ENCODE results near the gene SOAT1.
"Not testable (repeated sequence)": the region's sequence is repeated elsewhere in the genome, so short reads cannot be mapped to it uniquely, and the experiment has no call there.

Gene SOAT1

GRCh38 chr1:179352236-179352635, 58.6 kb downstream of the SOAT1 start:
- DNase-seq (ENCODE audit: low read depth in 2 of 2), result no peak

GRCh38 chr1:179353546-179353945, 59.9 kb downstream of the SOAT1 start:
- no peak for DNase-seq (ENCODE audit: low read depth in 2 of 2)

DNA sequence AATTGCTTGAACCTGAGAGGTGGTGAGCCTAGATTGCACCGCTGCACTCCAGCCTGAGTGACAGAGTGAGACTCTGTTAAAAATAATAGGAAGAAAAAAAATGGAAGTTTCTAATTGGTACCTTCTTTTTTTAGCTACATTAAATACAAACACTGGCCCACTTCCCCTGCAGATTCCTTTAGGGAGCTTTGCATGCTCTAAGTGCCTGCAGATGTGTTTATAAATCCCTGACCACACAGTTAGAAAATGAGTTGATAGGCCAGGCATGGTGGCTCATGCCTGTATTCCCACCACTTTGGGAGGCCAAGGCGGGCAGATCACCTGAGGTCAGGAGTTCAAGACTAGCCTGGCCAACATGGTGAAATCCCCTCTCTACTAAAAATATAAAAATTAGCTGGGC, 68.0 kb downstream of the SOAT1 start:
- DNase-seq (ENCODE audit: low read depth in 2 of 2), result not testable (repeated sequence)

GRCh38 chr1:179365342-179366092, 71.9 kb downstream of the SOAT1 start, which contains the start of gene AXDND1:
TSS of gene AXDND1 (plus strand) at chr1:179365971. CDS start at chr1:179366510, 539 bp downstream.
- DNase-seq (ENCODE audit: low read depth in 2 of 2), result peak; percentile 84 to 89

DNA sequence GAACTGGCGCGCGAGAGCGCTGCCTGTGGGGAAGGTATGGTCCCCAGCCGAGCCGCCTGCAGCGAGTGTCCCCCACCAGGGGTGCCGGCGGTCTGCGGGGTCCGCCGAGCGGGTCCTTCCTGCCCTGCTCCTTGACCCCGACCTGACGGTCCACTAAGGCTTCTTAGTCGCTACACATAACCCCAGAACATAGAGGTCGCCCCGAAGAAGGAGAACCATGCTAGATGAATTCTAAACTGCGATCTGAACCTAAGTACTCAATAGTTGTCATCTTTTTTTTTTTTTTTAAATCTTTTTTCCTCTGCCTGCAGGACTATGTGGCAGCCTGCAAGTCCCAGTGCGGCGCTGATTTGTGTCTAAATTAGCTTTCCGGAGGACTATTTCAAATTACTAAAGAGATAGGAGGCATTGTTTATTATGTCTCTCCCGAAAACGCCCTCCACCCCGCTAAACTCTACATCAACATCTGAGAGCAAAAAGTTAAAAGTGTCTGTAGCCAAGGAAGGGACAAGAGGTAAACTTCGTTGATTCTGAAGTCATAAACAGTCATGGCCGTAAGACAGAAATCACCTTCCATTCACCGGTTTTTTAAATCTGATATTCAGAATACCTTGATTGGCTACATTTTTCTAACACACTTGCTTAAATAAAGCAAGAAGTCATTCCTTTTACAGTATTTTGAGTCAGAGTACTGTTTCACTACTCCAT, 72.7 kb downstream of the SOAT1 start:
- no peak for DNase-seq (ENCODE audit: low read depth in 2 of 2)

DNA sequence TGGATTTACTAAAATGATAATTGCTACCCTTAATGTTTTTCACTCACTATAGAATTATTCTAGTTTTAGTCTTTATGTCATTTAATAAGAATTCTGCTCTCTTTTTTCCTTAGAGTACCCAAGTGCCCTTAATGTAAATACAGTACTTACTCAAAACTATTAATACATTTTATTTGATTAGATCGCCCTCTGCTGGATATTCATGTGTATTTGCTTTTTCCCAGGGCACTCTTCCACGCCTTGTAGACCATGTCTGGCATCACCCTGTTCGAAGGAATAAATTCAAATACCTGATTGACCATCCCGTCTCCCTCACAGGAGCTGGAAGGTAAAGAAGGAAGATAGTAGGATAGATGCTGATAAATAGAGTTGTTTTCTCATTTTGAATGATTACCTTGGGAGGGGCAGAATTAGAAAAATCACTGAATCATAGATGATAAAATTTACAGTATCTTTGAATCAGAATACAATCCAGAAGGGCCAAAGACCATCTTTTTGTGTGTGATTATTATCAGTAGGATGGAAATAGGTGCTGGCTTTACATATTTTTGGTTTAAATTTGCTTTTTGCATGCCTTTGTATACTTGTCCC, 76.2 kb downstream of the SOAT1 start:
- DNase-seq (ENCODE audit: low read depth in 2 of 2), result no peak

DNA sequence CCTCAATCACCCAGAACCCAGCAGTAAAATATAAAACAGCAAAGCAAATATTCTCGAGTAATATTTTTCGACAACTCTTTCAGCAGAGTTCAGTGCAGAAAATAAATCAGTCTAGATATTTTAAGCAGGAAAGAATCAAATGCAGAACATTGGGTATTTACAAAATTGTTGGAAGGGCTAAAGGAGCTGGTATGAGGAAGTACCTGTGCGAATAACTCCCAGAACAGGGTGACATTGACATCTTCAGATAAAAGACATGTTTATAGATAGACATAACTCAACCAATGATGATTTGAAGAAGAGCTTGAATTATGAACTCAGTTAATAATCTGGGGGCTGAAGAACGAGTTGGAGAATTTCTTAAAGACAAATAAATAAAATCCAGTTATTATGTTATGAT, 78.6 kb downstream of the SOAT1 start:
- DNase-seq (ENCODE audit: low read depth in 2 of 2), result no peak

DNA sequence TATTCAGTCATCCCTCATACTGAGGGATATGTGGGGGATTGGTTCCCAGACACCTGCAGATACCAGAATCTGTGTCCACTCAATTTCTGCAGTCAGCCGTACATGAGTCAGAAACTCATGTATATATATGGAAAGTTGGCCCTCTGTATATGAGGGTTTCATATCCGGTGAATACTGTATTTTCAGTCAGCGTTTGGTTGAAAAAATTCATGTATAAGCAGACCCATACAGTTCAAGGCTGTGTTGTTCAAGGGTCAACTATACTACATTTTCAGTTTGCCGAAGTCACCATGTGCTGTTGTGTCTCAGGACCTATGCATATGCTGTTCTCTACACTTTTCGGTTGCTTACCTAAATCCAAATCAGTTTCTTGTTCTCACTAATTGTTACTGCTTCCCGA, 82.6 kb downstream of the SOAT1 start:
- DNase-seq (ENCODE audit: low read depth in 2 of 2), result no peak

GRCh38 chr1:179380299-179380698, 86.7 kb downstream of the SOAT1 start:
- DNase-seq (ENCODE audit: low read depth in 2 of 2), result no peak

DNA sequence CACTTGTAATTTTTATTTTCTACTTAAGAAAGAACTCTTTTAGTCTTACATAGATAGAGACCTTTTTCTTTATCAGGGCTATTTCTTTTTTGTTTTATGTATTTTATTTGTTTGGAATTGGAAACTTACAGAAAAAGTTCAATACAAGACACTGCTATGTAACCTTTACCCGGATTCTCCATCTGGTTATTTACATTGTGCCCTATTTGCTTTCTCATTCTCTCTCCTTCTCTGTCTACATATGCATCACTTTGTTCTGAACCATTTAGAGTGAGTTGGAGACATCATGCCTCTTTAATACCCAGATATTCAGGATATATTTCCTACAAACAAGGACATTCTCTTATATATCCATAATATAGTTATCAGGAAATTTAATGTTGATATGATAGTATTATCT, 90.4 kb downstream of the SOAT1 start:
- no peak for DNase-seq (ENCODE audit: low read depth in 2 of 2)

GRCh38 chr1:179385510-179385909, 91.9 kb downstream of the SOAT1 start:
- no peak for DNase-seq (ENCODE audit: low read depth in 2 of 2)

GRCh38 chr1:179393721-179394120, 100.1 kb downstream of the SOAT1 start:
- no peak for DNase-seq (ENCODE audit: low read depth in 2 of 2)

DNA sequence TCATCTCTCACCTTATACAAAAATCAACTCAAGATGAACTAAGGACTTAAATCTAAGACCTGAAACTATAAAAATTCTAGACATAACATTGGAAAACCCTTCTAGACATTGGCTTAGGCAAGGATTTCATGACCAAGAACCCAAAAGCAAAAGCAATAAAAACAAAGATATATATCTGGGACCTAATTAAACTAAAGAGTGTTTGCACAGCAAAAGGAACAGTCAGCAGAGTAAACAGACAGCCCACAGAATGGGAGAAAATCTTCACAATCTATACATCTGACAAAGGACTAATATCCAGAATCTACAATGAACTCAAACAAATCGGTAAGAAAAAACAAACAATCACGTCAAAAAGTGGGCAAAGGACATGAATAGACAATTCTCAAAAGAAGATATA, 105.8 kb downstream of the SOAT1 start:
- DNase-seq (ENCODE audit: low read depth in 2 of 2), result not testable (repeated sequence)

All from stimulated activated CD8-positive, alpha-beta memory T cell treated with anti-CD3 and anti-CD28 coated beads, Interleukin-7, amount 100 ng/mL, for 4 hours (primary cell).